CD14-positive monocyte (primary cell): ENCODE results near the gene MKRN2OS. TPM values are rescaled to one million over a fixed set of nuclear protein-coding genes. Genes with fewer than 3 reads are reported as not detected.

ENCODE experiments used
- DNase-seq, 3 donors: peaks; one replicate each; pipeline ENCODE4 v3.0.0-alpha.2; 2011 to 2022
- H2AFZ ChIP-seq: 2 replicates; pipeline ENCODE4 v1.6.0; 2012; ENCODE audit warnings: mild to moderate bottlenecking, low read depth, low read length, inconsistent platforms; ENCODE audit not compliant: insufficient read depth, poor library complexity, severe bottlenecking
- H3K27ac ChIP-seq, 2 donors: 1 replicate in 1 of 2; 2 replicates in 1 of 2; pipeline ENCODE4 v1.5.1; 2012 to 2013; ENCODE audit warnings: low read length in 2 of 2, control low read depth in 1 of 2, inconsistent platforms in 1 of 2, low read depth in 1 of 2, mild to moderate bottlenecking in 1 of 2
- H3K27me3 ChIP-seq, 2 donors: one replicate each; pipeline versions ENCODE4 v1.6.0 to v1.6.1; 2011 to 2013; ENCODE audit warnings: low read length in 2 of 2; ENCODE audit not compliant: control insufficient read depth in 2 of 2, insufficient read depth in 2 of 2
- H3K36me3 ChIP-seq, 2 donors: replicated peaks in 1 of 2; 1 replicate in 1 of 2; 2 replicates in 1 of 2; pipeline versions ENCODE4 v1.5.1 to v1.6.1; 2012 to 2013; ENCODE audit warnings: low read length in 2 of 2, control low read depth in 1 of 2, inconsistent platforms in 1 of 2, mild to moderate bottlenecking in 1 of 2; ENCODE audit not compliant: insufficient read depth in 2 of 2, control insufficient read depth in 1 of 2
- H3K4me1 ChIP-seq, 2 donors: 1 replicate in 1 of 2; 2 replicates in 1 of 2; pipeline versions ENCODE4 v1.5.1 to v1.6.1; 2012 to 2013; ENCODE audit warnings: low read length in 2 of 2, control low read depth in 1 of 2, inconsistent platforms in 1 of 2, mild to moderate bottlenecking in 1 of 2, moderate library complexity in 1 of 2; ENCODE audit not compliant: insufficient read depth in 2 of 2, control insufficient read depth in 1 of 2
- H3K4me2 ChIP-seq: replicated peaks from 2 replicates; pipeline ENCODE3; 2012; ENCODE audit warnings: low read length, moderate library complexity, mild to moderate bottlenecking; ENCODE audit not compliant: poor library complexity, severe bottlenecking; ENCODE audit errors: extremely low read depth
- H3K4me3 ChIP-seq, 3 experiments: fragments of 200-600 bp in 1 of 3; sonication (generic) in 1 of 3; replicated peaks in 1 of 3; 1 replicate in 2 of 3; 2 replicates in 1 of 3; pipeline ENCODE4 v1.5.1; 2011 to 2013; ENCODE audit warnings: low read length in 3 of 3, mild to moderate bottlenecking in 3 of 3, control low read depth in 2 of 3, low read depth in 2 of 3, inconsistent platforms in 1 of 3, moderate library complexity in 1 of 3
- H3K79me2 ChIP-seq: 2 replicates; pipeline ENCODE4 v1.6.0; 2012; ENCODE audit warnings: mild to moderate bottlenecking, control low read depth, inconsistent platforms, low read length, moderate library complexity; ENCODE audit not compliant: insufficient read depth
- H3K9ac ChIP-seq: 2 replicates; pipeline ENCODE4 v1.6.0; 2017; ENCODE audit warnings: low read length, mild to moderate bottlenecking; ENCODE audit not compliant: insufficient read depth, poor library complexity, severe bottlenecking
- H3K9me3 ChIP-seq, 2 donors: replicated peaks in 1 of 2; 1 replicate in 1 of 2; 2 replicates in 1 of 2; pipeline versions ENCODE4 v1.5.1 to v1.6.1; 2012 to 2013; ENCODE audit warnings: low read length in 2 of 2, control low read depth in 1 of 2; ENCODE audit not compliant: control insufficient read depth in 1 of 2, insufficient read depth in 1 of 2
- H4K20me1 ChIP-seq: 2 replicates; pipeline ENCODE4 v1.6.0; 2012; ENCODE audit warnings: mild to moderate bottlenecking, low read length, control low read depth, moderate library complexity; ENCODE audit not compliant: insufficient read depth
- H3K27ac Mint-ChIP-seq, 7 donors: one replicate each; pipeline ENCODE4 v1.8.0; 2020; ENCODE audit warnings: mild to moderate bottlenecking in 7 of 7, mixed read lengths in 7 of 7, moderate library complexity in 6 of 7, inconsistent platforms in 2 of 7
- H3K27me3 Mint-ChIP-seq, 3 donors: one replicate each; pipeline ENCODE4 v1.8.0; 2021 to 2022; ENCODE audit warnings: low read depth in 3 of 3, mild to moderate bottlenecking in 3 of 3, mixed read lengths in 3 of 3, moderate library complexity in 3 of 3, inconsistent platforms in 1 of 3
- H3K36me3 Mint-ChIP-seq, 2 donors: one replicate each; pipeline ENCODE4 v1.8.0; 2020; ENCODE audit warnings: mixed read lengths in 2 of 2, inconsistent platforms in 1 of 2, mild to moderate bottlenecking in 1 of 2
- H3K4me1 Mint-ChIP-seq: one replicate; pipeline ENCODE4 v1.8.0; 2020; ENCODE audit warnings: mild to moderate bottlenecking, mixed read lengths
- H3K4me3 Mint-ChIP-seq, 2 donors: one replicate each; pipeline ENCODE4 v1.8.0; 2020; ENCODE audit warnings: mild to moderate bottlenecking in 2 of 2, mixed read lengths in 2 of 2, moderate library complexity in 1 of 2
- H3K9me3 Mint-ChIP-seq, 7 donors: one replicate each; pipeline ENCODE4 v1.8.0; 2020 to 2022; ENCODE audit warnings: mixed read lengths in 7 of 7, mild to moderate bottlenecking in 6 of 7, moderate library complexity in 6 of 7, inconsistent platforms in 2 of 7
- WGBS: methylation state at CpG from one replicate; pipeline ENCODE4 v1.1.5; 2013; ENCODE audit warnings: missing lambda C conversion rate; ENCODE audit not compliant: insufficient coverage; 5-methylcytosine and 5-hydroxymethylcytosine counted together
- intact Hi-C, 2 donors: fragments of 100-400 bp; cut with micrococcal nuclease; formaldehyde crosslinking; loops; one replicate each; pipeline versions ENCODE4 v1.15.0 to v1.15.1; 2023
- polyA plus RNA-seq, 3 donors: library from polyadenylated mRNA; depleted of rRNA in 1 of 3; unstranded in 2 of 3; stranded (reverse) in 1 of 3; fragments of 300-500 nt in 2 of 3; fragments of >200 nt in 1 of 3; fragmentation: Illumina TruSeq in 2 of 3; gene quantifications; 1 replicate in 2 of 3; 2 replicates in 1 of 3; pipeline ENCODE4 v1.2.3, GENCODE V29; 2012 to 2021
- TF ChIP-seq, protein P1 (sequence below): fragments of 200-600 bp; IDR thresholded peaks from one replicate; pipeline ENCODE4 v1.8.0; 2022; ENCODE audit warnings: antibody characterized with exemption, mild to moderate bottlenecking

MKRN2OS gene
- polyA plus RNA-seq, 3 donors: not detected

DNA sequence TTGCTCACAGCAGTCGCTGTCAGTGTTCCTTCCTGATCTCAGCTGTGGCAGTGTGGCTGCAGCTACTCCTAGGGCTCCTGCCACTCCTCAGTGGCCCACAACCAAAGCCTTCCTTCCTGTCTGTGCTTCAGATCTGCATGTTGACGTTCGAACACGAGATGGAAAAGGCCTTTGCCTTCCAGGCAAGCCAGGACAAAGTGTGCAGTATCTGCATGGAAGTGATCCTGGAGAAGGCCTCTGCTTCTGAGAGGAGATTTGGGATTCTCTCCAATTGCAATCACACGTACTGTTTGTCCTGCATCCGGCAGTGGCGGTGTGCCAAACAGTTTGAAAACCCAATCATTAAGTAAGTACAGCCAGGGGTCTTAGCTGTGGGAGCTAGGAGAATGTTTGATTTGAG, 29.4 kb upstream of the MKRN2OS start:
- no peaks in the 10 kb centered on the region for H3K4me1 ChIP-seq
- no peaks in the 10 kb centered on the region for H4K20me1 ChIP-seq
- Mint-ChIP-seq H3K4me1 (peaks cover 4% of the 10 kb centered on the region), H3K27me3 (no peaks in the 10 kb centered on the region), H3K4me3 (no peak overlapping the region), H3K9me3 (peaks cover 0 to 1% (median 0%) of the 10 kb centered on the region in 7 donors), H3K27ac (peak overlapping the region in 1 of 7 donors; percentile 1), H3K36me3 (peaks cover 84 to 99% of the 10 kb centered on the region in 2 donors)
- no peak overlapping the region for H2AFZ ChIP-seq
- H3K4me2 ChIP-seq: no peak overlapping the region
- TF ChIP-seq, protein P1, sequence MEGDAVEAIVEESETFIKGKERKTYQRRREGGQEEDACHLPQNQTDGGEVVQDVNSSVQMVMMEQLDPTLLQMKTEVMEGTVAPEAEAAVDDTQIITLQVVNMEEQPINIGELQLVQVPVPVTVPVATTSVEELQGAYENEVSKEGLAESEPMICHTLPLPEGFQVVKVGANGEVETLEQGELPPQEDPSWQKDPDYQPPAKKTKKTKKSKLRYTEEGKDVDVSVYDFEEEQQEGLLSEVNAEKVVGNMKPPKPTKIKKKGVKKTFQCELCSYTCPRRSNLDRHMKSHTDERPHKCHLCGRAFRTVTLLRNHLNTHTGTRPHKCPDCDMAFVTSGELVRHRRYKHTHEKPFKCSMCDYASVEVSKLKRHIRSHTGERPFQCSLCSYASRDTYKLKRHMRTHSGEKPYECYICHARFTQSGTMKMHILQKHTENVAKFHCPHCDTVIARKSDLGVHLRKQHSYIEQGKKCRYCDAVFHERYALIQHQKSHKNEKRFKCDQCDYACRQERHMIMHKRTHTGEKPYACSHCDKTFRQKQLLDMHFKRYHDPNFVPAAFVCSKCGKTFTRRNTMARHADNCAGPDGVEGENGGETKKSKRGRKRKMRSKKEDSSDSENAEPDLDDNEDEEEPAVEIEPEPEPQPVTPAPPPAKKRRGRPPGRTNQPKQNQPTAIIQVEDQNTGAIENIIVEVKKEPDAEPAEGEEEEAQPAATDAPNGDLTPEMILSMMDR: no peak
- WGBS: 59% methylated on average over 4 of the region's 7 CpGs
- peaks cover 86 to 99% of the 10 kb centered on the region in 2 donors for H3K36me3 ChIP-seq
- no peaks in the 10 kb centered on the region for H3K27me3 ChIP-seq
- no peak overlapping the region for H3K27ac ChIP-seq
- no peak overlapping the region for H3K9ac ChIP-seq
- no peak for DNase-seq
- no peaks in the 10 kb centered on the region for H3K79me2 ChIP-seq
- intact Hi-C loops: no loop called here
- no peak overlapping the region for H3K4me3 ChIP-seq
- H3K9me3 ChIP-seq: no peaks in the 10 kb centered on the region

DNA sequence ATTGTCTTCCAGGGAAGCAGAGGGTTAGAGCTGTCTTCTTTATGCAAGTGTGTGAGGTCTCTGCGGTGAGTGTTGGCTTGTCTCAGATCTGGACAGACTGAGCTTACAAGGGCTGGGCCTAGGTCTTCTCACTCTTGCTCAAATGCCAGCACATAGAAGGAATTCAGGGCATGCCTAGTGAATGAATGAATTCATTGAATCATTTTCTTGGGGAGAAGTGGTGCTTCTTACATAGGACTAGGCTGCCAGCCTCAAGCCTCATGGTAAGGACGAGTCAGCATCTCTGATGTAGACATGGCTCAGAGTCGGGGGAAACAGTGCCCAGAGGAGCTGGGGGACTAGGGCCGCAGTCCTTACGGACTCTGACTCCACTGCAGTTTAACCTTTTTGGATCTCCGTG, 28.8 kb upstream of the MKRN2OS start:
- Histone ChIP-seq H4K20me1 (no peaks in the 10 kb centered on the region), H3K4me3 (no peak overlapping the region), H3K4me1 (no peaks in the 10 kb centered on the region), H3K9me3 (no peaks in the 10 kb centered on the region), H3K27ac (no peak overlapping the region), H3K4me2 (no peak overlapping the region), H3K27me3 (no peaks in the 10 kb centered on the region), H3K36me3 (peaks cover 86 to 99% of the 10 kb centered on the region in 2 donors), H2AFZ (no peak overlapping the region), H3K79me2 (no peaks in the 10 kb centered on the region), H3K9ac (no peak overlapping the region)
- no peak for DNase-seq
- no peaks in the 10 kb centered on the region for H3K4me1 Mint-ChIP-seq
- TF ChIP-seq, protein P1: no peak
- H3K36me3 Mint-ChIP-seq: peaks cover 82 to 99% of the 10 kb centered on the region in 2 donors
- no peaks in the 10 kb centered on the region for H3K27me3 Mint-ChIP-seq
- intact Hi-C loops: no loop called here
- peaks cover 0 to 1% (median 0%) of the 10 kb centered on the region in 7 donors for H3K9me3 Mint-ChIP-seq
- H3K4me3 Mint-ChIP-seq: no peak overlapping the region
- WGBS: 98% methylated on average over 6 of the region's 6 CpGs
- peak overlapping the region in 2 of 7 donors; percentile 1 to 58 for H3K27ac Mint-ChIP-seq
